Measurements from ENCODE around the gene PPM1K.

- TF ChIP-seq, protein P1, sequence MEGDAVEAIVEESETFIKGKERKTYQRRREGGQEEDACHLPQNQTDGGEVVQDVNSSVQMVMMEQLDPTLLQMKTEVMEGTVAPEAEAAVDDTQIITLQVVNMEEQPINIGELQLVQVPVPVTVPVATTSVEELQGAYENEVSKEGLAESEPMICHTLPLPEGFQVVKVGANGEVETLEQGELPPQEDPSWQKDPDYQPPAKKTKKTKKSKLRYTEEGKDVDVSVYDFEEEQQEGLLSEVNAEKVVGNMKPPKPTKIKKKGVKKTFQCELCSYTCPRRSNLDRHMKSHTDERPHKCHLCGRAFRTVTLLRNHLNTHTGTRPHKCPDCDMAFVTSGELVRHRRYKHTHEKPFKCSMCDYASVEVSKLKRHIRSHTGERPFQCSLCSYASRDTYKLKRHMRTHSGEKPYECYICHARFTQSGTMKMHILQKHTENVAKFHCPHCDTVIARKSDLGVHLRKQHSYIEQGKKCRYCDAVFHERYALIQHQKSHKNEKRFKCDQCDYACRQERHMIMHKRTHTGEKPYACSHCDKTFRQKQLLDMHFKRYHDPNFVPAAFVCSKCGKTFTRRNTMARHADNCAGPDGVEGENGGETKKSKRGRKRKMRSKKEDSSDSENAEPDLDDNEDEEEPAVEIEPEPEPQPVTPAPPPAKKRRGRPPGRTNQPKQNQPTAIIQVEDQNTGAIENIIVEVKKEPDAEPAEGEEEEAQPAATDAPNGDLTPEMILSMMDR (IDR thresholded peaks at IDR 0.05; ENCODE audit: low read depth, low read length, poor library complexity, severe bottlenecking): no peak
- no peak for TF ChIP-seq EZH2phosphoT487 (IDR thresholded peaks at IDR 0.05; ENCODE audit: borderline replicate concordance, low read length)
Measured at GRCh38 chr4:88280228-88280795, 4.0 kb downstream of the PPM1K start.
